PC-9 (cell line): ENCODE data around the gene SNX2. TPM values are rescaled to one million over a fixed set of nuclear protein-coding genes. Genes with fewer than 3 reads are reported as not detected.
A peak's percentile ranks its signal among the peaks of the same experiment; 100 is the strongest.

Source experiments
- BruUV-seq: library from RNA; stranded (reverse); fragments of 400-500 nt; replicated peaks from 2 replicates; lab custom pipeline; 2021; lab: Mats Ljungman, UMichigan
- CTCF ChIA-PET: fragments of 300-600 bp; sonication (Branson Sonifier 250); formaldehyde crosslinking; loops from one replicate; lab custom pipeline; 2022; ENCODE audit warnings: antibody characterized with exemption; lab: Charles Lee
- POLR2A ChIA-PET: fragments of 300-600 bp; sonication (Branson Sonifier 250); formaldehyde crosslinking; loops from one replicate; lab custom pipeline; 2022; ENCODE audit warnings: antibody characterized with exemption; ENCODE audit not compliant: unreplicated experiment; lab: Charles Lee
- DNase-seq, 2 experiments: peaks; one replicate each; pipeline versions ENCODE4 v3.0.0 to v3.0.0-alpha.2; 2015 to 2022; ENCODE audit warnings: mixed read lengths in 1 of 2
- H2AFZ ChIP-seq: fragments of 200-600 bp; sonication (generic); 2 replicates; pipeline ENCODE4 v1.8.1; 2017; ENCODE audit warnings: antibody characterized with exemption
- H3F3A ChIP-seq: fragments of 200-600 bp; sonication (generic); 2 replicates; pipeline ENCODE4 v1.8.1; 2017; ENCODE audit warnings: antibody characterized with exemption, mild to moderate bottlenecking, low read depth; ENCODE audit not compliant: insufficient read depth
- H3K27ac ChIP-seq: fragments of 200-600 bp; sonication (generic); 2 replicates; pipeline ENCODE4 v1.6.1; 2016; ENCODE audit warnings: mixed run types
- H3K27me3 ChIP-seq: fragments of 200-600 bp; sonication (generic); 2 replicates; pipeline ENCODE4 v1.6.1; 2016; ENCODE audit warnings: low read depth, mixed run types; ENCODE audit not compliant: insufficient read depth
- H3K36me3 ChIP-seq: fragments of 200-600 bp; sonication (generic); 2 replicates; pipeline ENCODE4 v1.6.1; 2016; ENCODE audit warnings: low read depth, mixed run types
- H3K4me1 ChIP-seq: fragments of 200-600 bp; sonication (generic); replicated peaks from 2 replicates; pipeline ENCODE4 v1.6.1; 2016; ENCODE audit warnings: mixed run types; ENCODE audit not compliant: insufficient read depth
- H3K4me2 ChIP-seq: fragments of 200-600 bp; sonication (generic); 2 replicates; pipeline ENCODE4 v1.6.1; 2017; ENCODE audit warnings: mixed run types
- H3K4me3 ChIP-seq: fragments of 200-600 bp; sonication (generic); 2 replicates; pipeline ENCODE4 v1.6.1; 2016; ENCODE audit warnings: mixed run types
- H3K79me2 ChIP-seq: fragments of 200-600 bp; sonication (generic); 2 replicates; pipeline ENCODE4 v1.6.1; 2017; ENCODE audit warnings: low read depth, mixed run types
- H3K9me2 ChIP-seq: fragments of 200-600 bp; sonication (generic); 2 replicates; pipeline ENCODE4 v1.8.1; 2017; ENCODE audit warnings: mild to moderate bottlenecking; ENCODE audit not compliant: insufficient read depth
- H3K9me3 ChIP-seq: fragments of 200-600 bp; sonication (generic); 2 replicates; pipeline ENCODE4 v1.8.1; 2016; ENCODE audit warnings: low read depth; ENCODE audit not compliant: insufficient read depth
- H4K20me1 ChIP-seq: fragments of 200-600 bp; sonication (generic); 2 replicates; pipeline ENCODE4 v1.8.1; 2017; ENCODE audit not compliant: insufficient read depth
- CTCF ChIP-seq: fragments of 200-600 bp; sonication (generic); conservative IDR thresholded peaks from 2 replicates; pipeline ENCODE4 v1.6.1; 2017; ENCODE audit warnings: mixed run types, antibody characterized with exemption, mild to moderate bottlenecking, moderate library complexity
- EZH2 ChIP-seq: fragments of 200-600 bp; sonication (generic); IDR thresholded peaks from 2 replicates; pipeline ENCODE4 v1.8.0; 2017; ENCODE audit warnings: antibody characterized with exemption, low read depth
- intact Hi-C: fragments of 100-400 bp; cut with micrococcal nuclease; formaldehyde crosslinking; loops from one replicate; pipeline ENCODE4 v1.10.0; 2022; ENCODE audit not compliant: unreplicated experiment
- total RNA-seq: library from RNA; stranded (reverse); gene quantifications from 2 replicates; pipeline ENCODE4 v1.2.3, GENCODE V29; 2021

SNX2 gene
- total RNA-seq, 1 experiment from 2014 or later: 42.4 TPM

GRCh38 chr5:122738088-122738487 lies 36.8 kb upstream of the SNX2 start:
- no peaks in the 10 kb centered on the region for H4K20me1 ChIP-seq
- no peaks in the 10 kb centered on the region for H3F3A ChIP-seq
- no TSS peak for BruUV-seq
- H3K36me3 ChIP-seq: no peaks in the 10 kb centered on the region
- no peaks in the 10 kb centered on the region for H3K4me1 ChIP-seq
- no peak overlapping the region for H2AFZ ChIP-seq
- no peak overlapping the region for H3K27ac ChIP-seq
- intact Hi-C loops: no loop called here
- DNase-seq: peak in 1 of 2 experiments; percentile 69
- no peaks in the 10 kb centered on the region for H3K79me2 ChIP-seq
- no peaks in the 10 kb centered on the region; the same call in 1 of the 2 replicates for H3K9me3 ChIP-seq
- H3K4me3 ChIP-seq: no peak overlapping the region
- no peaks in the 10 kb centered on the region for H3K9me2 ChIP-seq
- H3K27me3 ChIP-seq: no peaks in the 10 kb centered on the region
- CTCF ChIA-PET: no interaction called here
- POLR2A ChIA-PET: no interaction called here
- TF ChIP-seq EZH2: no peak
- no peak overlapping the region for H3K4me2 ChIP-seq

GRCh38 chr5:122741681-122742080 lies 33.2 kb upstream of the SNX2 start:
- no peak overlapping the region for H3K27ac ChIP-seq
- no peaks in the 10 kb centered on the region for H3K27me3 ChIP-seq
- no peaks in the 10 kb centered on the region for H3K79me2 ChIP-seq
- no TSS peak for BruUV-seq
- H3F3A ChIP-seq: no peaks in the 10 kb centered on the region
- H4K20me1 ChIP-seq: no peaks in the 10 kb centered on the region; the same call in 1 of the 2 replicates
- no peak overlapping the region for H3K4me2 ChIP-seq
- ChIA-PET CTCF (interaction anchor here (0.6 kb wide), 1 partner anchor 36 kb away, joined by 3 read pairs; no protein-coding TSS in a partner anchor), POLR2A (interaction anchor here (0.6 kb wide), 1 partner anchor 752 kb away, joined by 3 read pairs; no protein-coding TSS in a partner anchor)
- TF ChIP-seq EZH2 (no peak), CTCF (no peak)
- no peaks in the 10 kb centered on the region for H3K4me1 ChIP-seq
- intact Hi-C loops: no loop called here
- no peak overlapping the region for H3K4me3 ChIP-seq
- DNase-seq: peak in 1 of 2 experiments; percentile 17
- H3K9me2 ChIP-seq: no peaks in the 10 kb centered on the region
- H3K36me3 ChIP-seq: no peaks in the 10 kb centered on the region
- H3K9me3 ChIP-seq: no peaks in the 10 kb centered on the region; the same call in 1 of the 2 replicates
- H2AFZ ChIP-seq: no peak overlapping the region

GRCh38 chr5:122743261-122743660 lies 31.6 kb upstream of the SNX2 start:
- TF ChIP-seq CTCF (no peak), EZH2 (no peak)
- Histone ChIP-seq H3K27me3 (no peaks in the 10 kb centered on the region), H3K9me2 (no peaks in the 10 kb centered on the region), H3K9me3 (no peaks in the 10 kb centered on the region; the same call in 1 of the 2 replicates), H3K4me3 (no peak overlapping the region), H4K20me1 (no peaks in the 10 kb centered on the region; the same call in 1 of the 2 replicates), H3K4me1 (no peaks in the 10 kb centered on the region), H3K27ac (no peak overlapping the region), H3K4me2 (no peak overlapping the region), H3K36me3 (no peaks in the 10 kb centered on the region), H2AFZ (no peak overlapping the region), H3K79me2 (no peaks in the 10 kb centered on the region), H3F3A (no peaks in the 10 kb centered on the region)
- ChIA-PET POLR2A (no interaction called here), CTCF (interaction anchor here (0.7 kb wide), 1 partner anchor 28 kb away, joined by 14 read pairs; no protein-coding TSS in a partner anchor)
- BruUV-seq: no TSS peak
- intact Hi-C loops: no loop called here
- DNase-seq: no peak

GRCh38 chr5:122745597-122745996 lies 29.3 kb upstream of the SNX2 start:
- no TSS peak for BruUV-seq
- Histone ChIP-seq H3K79me2 (no peaks in the 10 kb centered on the region), H3K4me3 (no peak overlapping the region), H3F3A (no peaks in the 10 kb centered on the region), H3K36me3 (no peaks in the 10 kb centered on the region), H3K9me3 (no peaks in the 10 kb centered on the region), H4K20me1 (no peaks in the 10 kb centered on the region; the same call in 1 of the 2 replicates), H3K4me1 (no peaks in the 10 kb centered on the region), H3K27me3 (no peaks in the 10 kb centered on the region), H3K9me2 (no peaks in the 10 kb centered on the region), H3K4me2 (no peak overlapping the region), H3K27ac (no peak overlapping the region), H2AFZ (no peak overlapping the region)
- no peak for DNase-seq
- POLR2A ChIA-PET: no interaction called here
- CTCF ChIA-PET: no interaction called here
- intact Hi-C loops: no loop called here
- TF ChIP-seq EZH2 (no peak), CTCF (no peak)
